ENCODE data around the gene BAZ1A.

Gene BAZ1A

GRCh38 chr14:34718750-34719304 is 156.3 kb downstream of the BAZ1A start:
- no peak for DNase-seq

DNA sequence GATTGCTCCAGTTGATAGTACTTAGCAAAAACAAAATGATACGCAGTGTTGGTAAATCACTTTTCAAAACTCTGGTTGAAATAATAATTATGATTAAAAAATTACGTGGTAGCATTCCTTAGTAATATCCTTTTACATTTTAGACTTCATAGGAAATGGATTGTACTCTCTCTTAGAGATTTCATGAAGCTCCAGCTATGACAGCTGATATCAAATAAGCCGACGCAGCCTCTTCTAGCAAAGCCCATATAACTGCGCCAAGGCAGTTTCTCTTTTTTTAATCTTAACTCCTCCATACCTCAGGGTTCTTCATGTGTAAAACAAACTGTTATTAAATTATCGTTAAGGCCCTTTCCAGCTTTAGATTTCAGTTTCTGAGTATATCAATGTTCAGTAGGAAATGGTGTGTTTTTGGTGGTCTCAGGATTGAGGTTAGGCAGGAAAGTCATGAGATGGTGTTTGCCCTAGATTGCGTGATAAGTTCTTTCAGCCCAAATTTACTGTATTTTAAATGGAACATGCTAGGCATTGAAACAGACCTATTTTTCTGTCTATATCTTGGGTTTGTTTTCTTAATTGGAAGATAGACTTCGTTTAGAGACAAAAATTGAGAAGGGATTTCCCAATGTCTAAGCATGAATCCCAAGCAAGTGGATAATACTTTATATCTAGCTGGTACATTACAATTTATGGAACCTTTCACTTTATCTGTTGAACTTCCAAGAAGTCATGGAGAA is 159.9 kb downstream of the BAZ1A start:
- DNase-seq = no peak

- DNase-seq = peak; percentile 78
Observed at GRCh38 chr14:34714320-34715126, 160.6 kb downstream of the BAZ1A start, which contains the start of gene CFL2. Gene CFL2 (minus strand): TSS chr14:34714593. CDS start chr14:34714540, 53 bp downstream.

- no peak for DNase-seq
Observed at GRCh38 chr14:34713681-34714319, 161.4 kb downstream of the BAZ1A start.

GRCh38 chr14:34713122-34713680 is 162.0 kb downstream of the BAZ1A start:
- no peak for DNase-seq

DNA sequence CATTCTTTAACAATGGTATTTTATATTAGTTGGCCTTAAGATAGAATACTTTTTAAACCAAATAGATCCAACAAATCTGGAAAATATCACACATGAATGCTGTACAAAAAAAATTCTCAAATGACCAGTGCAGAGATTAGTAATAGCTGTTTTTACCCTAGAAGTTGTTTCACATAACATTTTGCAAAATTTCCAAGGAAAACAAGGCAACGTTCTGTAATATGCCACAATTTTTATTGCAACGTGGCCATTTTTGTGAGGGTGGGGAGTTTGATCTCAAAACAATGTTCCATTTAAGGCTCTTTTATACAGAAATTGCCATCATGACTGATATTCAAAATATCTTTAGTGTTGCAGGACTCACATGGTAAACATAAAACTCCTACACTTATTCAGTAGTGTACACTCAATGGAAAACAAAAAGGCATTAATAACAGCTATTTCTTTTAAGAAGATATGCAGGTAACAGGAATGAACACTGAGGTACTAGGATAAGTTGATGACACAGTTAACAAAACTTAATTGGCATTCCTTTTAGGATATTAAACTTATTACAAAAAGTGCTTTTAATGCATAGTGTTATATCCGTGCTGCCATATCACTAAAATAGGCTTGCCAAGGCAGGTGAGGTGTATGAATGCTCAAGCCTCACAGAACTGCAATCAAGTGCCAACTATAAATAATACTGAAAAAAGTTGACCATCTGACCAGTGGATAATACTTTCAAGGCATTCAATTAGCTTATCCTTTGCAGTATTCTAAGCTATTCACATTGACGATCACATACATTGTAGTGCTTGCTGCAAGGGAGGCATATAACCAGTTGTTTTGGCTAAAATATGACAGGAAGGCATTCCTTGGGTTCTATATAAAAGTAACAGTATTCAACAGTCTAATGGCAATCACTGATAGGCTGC is 163.1 kb downstream of the BAZ1A start:
- no peak for DNase-seq

DNA sequence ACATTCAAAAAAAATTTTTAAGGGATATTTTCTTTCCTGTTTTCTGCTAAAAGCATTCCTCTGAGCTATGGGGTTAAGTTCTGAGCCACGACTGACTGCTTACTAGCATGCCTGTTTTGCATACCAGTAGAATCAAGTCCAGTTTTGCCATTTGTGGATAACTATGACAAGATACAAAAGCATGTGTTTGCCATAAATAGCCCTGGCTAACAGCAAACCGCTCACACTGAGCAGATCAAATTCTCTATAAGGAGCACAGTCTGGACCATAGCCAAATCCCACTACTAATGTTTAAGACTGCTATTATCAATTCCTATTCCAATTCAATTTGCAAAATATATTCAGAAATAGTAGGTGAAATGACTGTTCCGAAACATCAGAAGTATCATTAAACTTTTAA is 164.0 kb downstream of the BAZ1A start:
- no peak for DNase-seq

DNA sequence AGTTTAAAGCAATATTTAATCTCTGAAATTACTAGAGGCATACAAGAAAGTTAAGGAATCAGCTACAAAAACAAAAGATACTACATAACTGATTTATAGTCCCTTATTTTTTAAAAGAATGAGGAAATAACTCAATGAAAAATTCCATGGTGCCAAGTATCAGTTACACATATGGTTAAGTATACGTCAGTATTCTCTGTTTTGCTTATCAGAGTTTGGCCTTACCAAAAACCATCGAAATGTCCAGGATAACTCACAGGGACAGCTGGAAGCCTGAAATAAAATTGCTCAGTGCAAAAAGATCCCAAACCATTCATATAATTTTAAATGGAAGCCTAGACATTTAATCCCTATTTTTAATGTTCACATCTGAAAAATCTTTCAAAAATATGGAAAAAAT is 164.4 kb downstream of the BAZ1A start:
- DNase-seq = no peak

DNA sequence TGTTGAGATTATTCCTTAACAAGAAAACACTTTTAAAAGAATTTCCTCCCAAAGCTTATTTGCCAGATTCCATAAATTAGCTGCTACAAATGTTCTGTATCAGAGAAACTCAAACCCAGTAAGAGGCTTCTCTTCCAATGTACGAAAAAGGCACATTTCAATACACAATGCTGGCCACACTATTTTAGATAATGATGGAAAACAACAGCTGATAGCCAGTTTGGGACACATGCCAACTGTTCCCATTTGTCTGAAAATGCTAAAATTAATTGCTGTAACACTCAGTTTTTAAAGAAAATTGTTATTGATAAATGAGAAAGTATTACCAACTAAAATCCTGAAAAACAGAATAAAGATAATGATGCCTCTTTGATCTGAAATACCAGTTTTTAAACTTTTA is 165.2 kb downstream of the BAZ1A start:
- DNase-seq = no peak

DNA sequence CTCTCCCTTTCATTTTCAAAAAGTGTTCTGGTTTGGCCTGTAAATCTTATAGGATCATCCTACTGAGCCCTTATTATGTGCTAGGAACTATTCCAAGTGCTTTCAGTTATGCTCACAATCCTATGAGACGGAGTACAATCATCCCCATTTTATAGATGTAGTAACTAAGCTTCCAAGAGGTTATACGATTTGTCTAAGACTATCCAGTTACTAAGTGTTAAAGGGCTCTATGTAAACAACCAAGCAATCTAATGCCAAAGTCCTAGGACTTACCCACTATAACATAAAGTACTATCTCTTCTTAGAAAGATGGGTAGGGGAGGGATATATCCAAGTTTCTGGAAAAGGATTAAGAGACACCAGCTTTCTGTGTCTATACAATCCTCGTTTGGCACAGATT is 167.4 kb downstream of the BAZ1A start:
- DNase-seq = no peak

All from NCI-H1436 (cell line).